Measurements from ENCODE around the gene AP4B1.

The AP4B1 gene

GRCh38 chr1:113891631-113892220 lies 12.9 kb downstream of the AP4B1 start:
- no peak for DNase-seq

- no peak for DNase-seq
Observed at GRCh38 chr1:113890816-113891215, 13.8 kb downstream of the AP4B1 start.

DNA sequence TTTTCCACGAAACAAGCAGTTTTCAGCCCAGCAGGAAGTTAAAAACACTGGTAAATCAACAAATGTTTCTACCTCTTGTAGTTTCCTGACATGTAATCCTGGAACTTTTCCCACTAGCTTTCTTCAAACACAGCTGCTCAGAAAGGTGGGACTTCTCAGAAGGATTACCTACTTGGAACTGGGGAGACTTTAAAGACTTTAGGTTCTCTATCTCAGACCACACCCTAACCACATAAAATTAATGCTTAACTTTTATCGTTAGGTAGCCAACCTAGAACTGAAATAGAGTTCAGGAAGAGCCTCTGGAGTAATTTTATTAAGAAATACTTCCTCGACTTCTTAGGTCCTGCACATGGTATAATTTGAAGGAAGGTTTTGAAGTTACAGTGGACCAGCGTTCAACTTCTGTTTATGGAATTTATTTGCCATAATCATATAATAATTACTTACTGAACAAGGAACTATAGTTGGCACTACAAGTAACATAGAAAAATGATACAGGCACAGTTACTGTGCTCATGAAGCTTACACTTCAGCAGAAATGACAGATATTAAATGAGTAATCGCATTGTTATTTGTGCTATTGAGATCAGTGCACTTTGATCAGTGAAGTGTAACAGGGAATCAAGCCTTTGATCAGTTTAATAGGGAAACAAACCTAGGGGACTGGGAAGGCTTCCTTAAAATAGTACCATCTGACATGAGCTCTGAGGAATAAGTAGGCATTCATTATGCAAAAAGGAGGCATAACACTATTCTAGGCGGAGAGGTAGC lies 17.0 kb downstream of the AP4B1 start, which contains the start of gene BCL2L15:
TSS of gene BCL2L15 (minus strand) at position 180 of the 774 bp plus-strand sequence. CDS start 206 bp downstream, outside the sequence.
- peak; percentile 43 for DNase-seq

DNA sequence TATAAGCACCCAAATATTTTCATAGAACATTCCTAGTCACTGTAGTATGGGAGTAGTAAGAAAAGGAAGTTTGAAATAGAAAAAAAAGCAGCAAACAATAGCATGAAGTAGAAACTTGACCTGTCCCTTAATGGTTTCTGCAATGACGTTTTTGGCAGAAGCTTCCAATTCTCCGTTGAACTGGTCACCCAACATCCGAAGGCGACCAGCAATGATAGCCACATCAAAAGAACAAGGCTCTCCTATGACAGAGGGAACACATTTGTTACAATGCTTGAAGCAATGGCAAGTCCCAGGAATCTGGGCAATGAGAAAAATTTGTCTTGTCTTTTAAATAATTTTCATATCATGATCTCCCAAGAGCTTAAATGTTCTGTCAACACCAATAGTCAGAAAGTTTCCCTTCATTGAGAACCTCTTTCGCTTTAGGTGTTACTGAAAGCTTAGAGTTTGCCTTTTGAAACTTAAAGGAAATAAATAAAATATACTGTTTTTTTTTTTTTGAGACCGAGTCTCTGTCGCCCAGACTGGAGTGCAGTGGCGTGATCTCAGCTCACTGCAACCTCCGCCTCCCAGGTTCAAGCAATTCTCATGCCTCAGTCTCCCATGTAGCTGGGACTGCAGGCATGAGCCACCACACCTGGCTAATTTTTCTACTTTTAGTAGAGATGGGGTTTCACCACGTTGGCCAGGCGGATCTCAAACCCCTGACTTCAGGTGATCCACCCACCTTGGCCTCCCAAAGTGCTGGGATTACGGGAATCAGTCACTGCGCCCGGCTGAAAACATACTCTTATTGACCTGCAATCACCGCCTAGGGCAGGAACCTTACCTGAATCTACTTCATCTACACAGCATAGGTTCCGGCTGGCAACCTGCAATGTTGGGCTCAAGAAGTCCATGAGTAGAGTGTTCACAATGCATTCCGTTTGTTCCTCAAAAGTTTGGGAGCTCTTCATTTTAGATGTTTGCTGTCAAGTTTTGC lies 17.9 kb downstream of the AP4B1 start:
- DNase-seq = no peak

GRCh38 chr1:113881661-113882060 lies 22.9 kb downstream of the AP4B1 start:
- DNase-seq = no peak

GRCh38 chr1:113879739-113880038 lies 24.9 kb downstream of the AP4B1 start:
- DNase-seq = no peak

DNA sequence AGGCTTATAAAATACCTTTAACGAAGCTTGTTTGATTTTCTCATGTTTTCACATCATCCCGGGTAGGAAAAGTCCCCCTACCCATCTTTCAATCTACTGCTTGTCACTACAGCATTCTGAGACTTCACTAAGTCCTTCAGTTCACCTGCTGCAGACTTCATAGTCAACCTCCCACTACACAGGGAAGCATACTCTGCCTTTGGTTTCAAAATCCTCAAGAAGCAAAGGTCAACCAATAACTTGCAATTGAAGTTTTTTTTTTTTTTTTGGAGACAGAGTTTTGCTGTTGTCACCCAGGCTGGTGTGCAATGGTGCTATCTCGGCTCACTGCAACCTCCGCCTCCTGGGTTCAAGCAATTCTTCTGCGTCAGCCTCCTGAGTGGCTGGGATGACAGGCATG lies 28.4 kb downstream of the AP4B1 start:
- no peak for DNase-seq

DNA sequence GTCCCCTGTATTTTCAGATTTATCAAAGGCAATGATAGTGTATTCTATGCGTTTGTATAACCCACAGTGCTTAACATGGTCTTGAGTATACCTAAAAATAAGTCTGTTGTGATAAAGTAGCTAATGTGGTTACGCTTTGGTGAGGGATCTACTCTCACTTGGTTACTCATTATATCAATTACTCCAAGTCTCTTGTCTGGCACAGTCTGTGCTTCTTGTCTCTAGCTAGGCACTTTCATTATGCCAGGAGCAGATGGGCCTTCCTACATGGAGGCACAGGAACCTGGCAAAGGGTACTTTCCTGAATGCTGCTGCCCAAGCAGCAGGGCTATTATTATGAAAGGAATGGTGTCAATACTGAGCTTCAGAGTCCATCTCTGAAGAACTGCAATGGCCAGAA lies 28.9 kb downstream of the AP4B1 start:
- DNase-seq = no peak

GRCh38 chr1:113874012-113874879 lies 30.4 kb downstream of the AP4B1 start:
- peak; percentile 83 for DNase-seq

DNA sequence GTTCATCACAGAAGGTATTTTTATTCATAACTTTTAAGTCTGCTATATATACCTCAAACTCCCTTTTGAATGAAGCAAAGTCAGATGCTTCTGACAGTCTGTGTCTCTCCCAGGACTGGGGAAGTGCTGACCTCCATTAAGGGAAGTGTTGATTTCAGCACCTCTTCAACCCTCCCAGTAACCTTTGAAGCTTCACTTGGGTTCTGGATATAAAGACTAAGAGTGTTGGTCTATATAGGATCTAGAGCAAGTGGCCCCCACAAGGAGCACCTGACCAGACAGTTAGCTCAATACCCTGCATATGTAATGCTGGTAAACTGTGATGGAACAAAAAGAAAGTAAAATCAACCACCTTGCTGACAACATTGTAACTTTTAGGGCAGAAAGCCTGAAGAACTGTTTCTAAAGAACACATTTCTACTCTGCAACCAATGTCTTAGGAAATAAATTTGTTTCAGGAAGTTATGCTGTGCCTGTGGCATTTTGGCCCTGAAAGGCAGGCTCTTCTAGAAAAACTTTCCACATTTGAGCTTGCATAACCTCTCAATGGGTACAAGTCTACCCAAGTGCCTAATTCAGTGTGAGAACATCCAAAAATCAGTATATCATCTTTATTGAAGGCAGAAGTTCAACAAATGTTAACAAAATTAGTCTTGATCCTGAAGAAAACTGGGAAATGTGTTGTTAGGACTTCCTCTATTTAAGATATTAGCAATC lies 32.2 kb downstream of the AP4B1 start:
- DNase-seq = peak; percentile 73

DNA sequence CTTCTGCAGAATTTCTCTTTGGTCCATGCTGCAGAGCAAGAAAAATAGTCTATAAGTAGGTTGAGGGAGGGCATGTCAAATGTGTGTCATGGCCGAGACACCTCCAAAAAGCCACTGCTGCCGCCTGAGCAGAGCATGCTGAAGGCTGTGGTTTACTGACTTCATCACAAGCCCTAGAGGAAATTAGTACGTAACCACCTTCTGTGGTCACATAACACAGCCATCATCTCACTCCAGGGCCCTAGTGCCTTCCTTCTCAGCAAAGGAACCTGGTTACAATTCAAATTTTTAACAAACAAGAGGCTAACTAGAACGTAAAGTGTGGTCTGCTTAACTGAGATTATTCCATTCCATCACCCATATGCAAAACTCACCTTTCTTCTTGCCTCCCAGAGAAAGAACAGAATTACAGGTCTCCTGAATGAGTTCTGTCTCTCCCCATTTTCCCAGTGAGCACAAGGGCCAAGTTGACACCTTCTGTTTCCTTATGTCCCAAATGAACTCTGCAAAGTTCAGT lies 32.9 kb downstream of the AP4B1 start, which contains the start of gene PTPN22:
TSS of gene PTPN22 (minus strand) at position 116 of the 517 bp plus-strand sequence.
- DNase-seq = peak; percentile 93

- DNase-seq = no peak
Observed at GRCh38 chr1:113870778-113871177, 33.8 kb downstream of the AP4B1 start.

DNA sequence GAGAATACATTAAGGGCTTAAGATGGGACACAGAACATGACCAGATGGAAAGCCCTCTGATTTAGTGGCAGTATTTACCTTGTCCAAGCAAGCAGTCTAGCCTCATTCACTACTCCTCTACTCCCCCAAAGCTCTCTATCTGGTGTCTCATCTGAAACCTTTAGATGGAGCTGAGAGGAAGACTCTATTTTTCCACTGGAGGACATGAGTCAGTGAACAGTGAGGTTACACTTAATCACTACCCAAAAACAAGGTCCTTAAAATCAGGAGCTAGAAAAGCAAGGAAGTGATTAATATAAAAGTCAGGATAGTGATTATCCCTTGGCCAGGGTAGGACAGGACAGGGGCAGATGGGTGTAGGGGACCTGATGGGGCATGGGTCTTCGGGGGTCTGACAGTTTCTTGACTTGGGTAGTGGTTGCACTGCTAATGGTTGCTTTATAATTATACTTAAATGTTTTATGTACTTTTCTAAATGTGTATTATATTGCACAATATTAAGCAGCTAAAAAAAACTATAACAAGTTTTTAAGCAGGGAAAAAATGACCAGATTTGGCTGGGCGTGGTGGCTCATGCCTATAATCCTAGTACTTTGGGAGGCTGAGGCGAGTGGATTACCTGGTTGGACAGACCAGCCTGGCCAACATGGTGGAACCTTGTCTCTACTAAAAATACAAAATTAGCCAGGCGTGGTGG lies 36.1 kb downstream of the AP4B1 start:
- DNase-seq = no peak

GRCh38 chr1:113861641-113862040 lies 43.0 kb downstream of the AP4B1 start:
- DNase-seq = peak; percentile 36

DNA sequence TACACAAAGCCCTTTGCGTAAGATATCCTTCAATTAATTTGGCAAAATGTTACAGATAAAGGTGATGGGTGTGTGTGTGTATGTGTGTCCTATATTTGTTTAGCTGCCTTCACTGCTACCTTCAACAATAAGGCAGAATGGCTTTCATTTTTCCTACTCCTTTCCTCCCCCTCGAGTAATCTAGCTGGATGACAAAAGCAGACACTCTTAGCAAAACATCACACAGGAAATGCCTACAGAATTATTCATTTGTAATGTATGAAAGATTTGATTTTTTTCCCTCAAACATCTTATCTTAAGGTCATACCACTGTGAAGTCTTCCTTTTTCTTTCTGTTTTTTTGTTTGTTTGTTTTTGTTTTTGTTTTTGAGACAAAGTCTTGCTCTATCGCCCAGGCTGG lies 43.7 kb downstream of the AP4B1 start:
- DNase-seq = no peak

- peak; percentile 68 for DNase-seq
Observed at GRCh38 chr1:113859478-113860175, 45.0 kb downstream of the AP4B1 start.

- no peak for DNase-seq
Observed at GRCh38 chr1:113858982-113859381, 45.6 kb downstream of the AP4B1 start.

GRCh38 chr1:113858418-113858817 lies 46.2 kb downstream of the AP4B1 start:
- no peak for DNase-seq

DNA sequence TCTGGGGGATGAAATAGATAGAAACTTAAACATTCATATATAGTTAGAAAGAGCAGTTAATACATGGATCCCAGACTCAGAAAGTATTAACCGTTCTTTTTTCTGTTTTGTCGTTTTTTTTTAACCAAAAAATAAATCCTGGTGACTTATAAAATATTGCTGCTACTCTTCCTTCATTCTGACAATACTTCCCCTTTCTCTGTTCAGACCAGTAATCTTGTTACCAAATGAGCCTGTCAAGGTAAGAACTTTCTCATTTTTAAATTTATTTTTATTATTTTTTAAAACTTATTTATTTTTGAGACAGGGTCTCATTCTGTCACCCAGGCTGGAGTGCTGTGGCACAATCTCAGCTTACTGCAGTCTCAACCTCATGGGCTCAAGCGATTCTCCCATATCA lies 46.8 kb downstream of the AP4B1 start:
- DNase-seq = no peak

DNA sequence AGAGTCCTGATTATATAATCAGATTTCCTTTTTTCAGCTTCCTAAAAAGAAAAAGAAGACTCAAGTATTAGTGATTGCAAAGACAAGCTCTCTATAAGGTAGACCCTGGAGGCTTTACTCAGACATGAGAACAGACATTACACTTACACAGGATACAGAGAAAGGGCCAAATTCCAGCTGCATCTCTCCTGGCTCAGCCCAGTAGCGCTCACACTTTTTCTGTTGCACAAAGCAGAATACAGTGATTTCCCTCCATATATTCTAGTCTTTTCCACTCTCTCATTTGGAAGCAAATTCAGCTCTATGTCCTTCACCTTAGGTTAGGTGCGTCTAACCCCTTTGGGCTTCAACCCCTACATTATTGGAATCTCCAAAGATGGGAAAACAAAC lies 48.2 kb downstream of the AP4B1 start:
- DNase-seq = no peak
